ENCODE measurements around the gene PLBD1.

GRCh38 chr12:14567351-14568162, at the start of gene PLBD1:
- TF ChIP-seq POLR2A (IDR thresholded peaks at IDR 0.05) (peak; percentile 89 to 94 (median 91)), CTCF (IDR thresholded peaks at IDR 0.05) (peak in 3 of 7 experiments; percentile 12 to 17 (median 16))

Measured in body of pancreas (tissue), 4 donors.